ENCODE measurements around the gene ZNF439. TPM values are rescaled to one million over a fixed set of nuclear protein-coding genes. Genes with fewer than 3 reads are reported as not detected.

ZNF439 gene
- total and polyA plus RNA-seq, 8 donors: 0.58 to 17.0 (median 4.5) TPM

Other genes starting within 250 kb of the ZNF439 start
- gene ZNF823, start 109.8 kb upstream of the ZNF439 start, total RNA-seq: 10 to 100 TPM in 1 of 5 donors, 1 to 10 TPM in 4; 1.2 to 19.3 (median 5.8) TPM
- 1 to 10 TPM; 3.1 to 4.6 (median 4.3) TPM for gene ZNF823, start 109.8 kb upstream of the ZNF439 start, polyA plus RNA-seq
- gene ZNF441, start 81.7 kb upstream of the ZNF439 start, total RNA-seq: 10 to 100 TPM in 4 of 5 donors, 1 to 10 TPM in 1; 6.8 to 29.4 (median 22.8) TPM
- gene ZNF441, start 81.7 kb upstream of the ZNF439 start, polyA plus RNA-seq: 1 to 10 TPM; 1.7 to 2.9 (median 2.0) TPM
- 10 to 100 TPM in 1 of 5 donors, 1 to 10 TPM in 2, not detected in 2; 3.1 to 21.4 (median 4.0) TPM for gene ZNF491, start 50.2 kb upstream of the ZNF439 start, total RNA-seq
- gene ZNF491, start 50.2 kb upstream of the ZNF439 start, polyA plus RNA-seq: 1 to 10 TPM in 1 of 3 donors, under 1 TPM in 2; 0.63 to 1.1 (median 0.92) TPM
- 100 to 1,000 TPM in 1 of 5 donors, 10 to 100 TPM in 4; 10.7 to 106 (median 23.9) TPM for gene ZNF440, start 34.5 kb upstream of the ZNF439 start, total RNA-seq
- gene ZNF440, start 34.5 kb upstream of the ZNF439 start, polyA plus RNA-seq: 1 to 10 TPM; 3.7 to 5.7 (median 4.9) TPM
- gene ZNF69, start 39.1 kb downstream of the ZNF439 start, total RNA-seq: 10 to 100 TPM; 18.0 to 51.8 (median 21.7) TPM
- 10 to 100 TPM in 1 of 3 donors, 1 to 10 TPM in 2; 5.1 to 11.7 (median 6.0) TPM for gene ZNF69, start 39.1 kb downstream of the ZNF439 start, polyA plus RNA-seq
- 10 to 100 TPM in 4 of 5 donors, 1 to 10 TPM in 1; 8.8 to 25.3 (median 16.5) TPM for gene ZNF700, start 76.4 kb downstream of the ZNF439 start, total RNA-seq
- gene ZNF700, start 76.4 kb downstream of the ZNF439 start, polyA plus RNA-seq: 10 to 100 TPM in 1 of 3 donors, 1 to 10 TPM in 2; 3.5 to 15.4 (median 5.2) TPM
- gene ZNF763, start 116.3 kb downstream of the ZNF439 start, total RNA-seq: 1 to 10 TPM in 4 of 5 donors, not detected in 1; 2.2 to 5.7 (median 3.3) TPM
- gene ZNF763, start 116.3 kb downstream of the ZNF439 start, polyA plus RNA-seq: 1 to 10 TPM; 1.3 to 5.0 (median 3.4) TPM
- gene ZNF433, start 187.0 kb downstream of the ZNF439 start, total RNA-seq: 10 to 100 TPM in 2 of 5 donors, 1 to 10 TPM in 2, not detected in 1; 1.2 to 19.0 (median 9.2) TPM
- 1 to 10 TPM; 3.2 to 7.7 (median 3.7) TPM for gene ZNF433, start 187.0 kb downstream of the ZNF439 start, polyA plus RNA-seq
- gene ZNF878, start 204.2 kb downstream of the ZNF439 start, total RNA-seq: 1 to 10 TPM in 1 of 5 donors, under 1 TPM in 1, not detected in 3; 0.55 to 4.9 TPM
- under 1 TPM in 2 of 3 donors, not detected in 1; 0.18 to 0.31 TPM for gene ZNF878, start 204.2 kb downstream of the ZNF439 start, polyA plus RNA-seq
- 10 to 100 TPM in 3 of 5 donors, 1 to 10 TPM in 2; 1.2 to 16.1 (median 11.2) TPM for gene ZNF844, start 216.0 kb downstream of the ZNF439 start, total RNA-seq
- 1 to 10 TPM; 2.1 to 2.5 (median 2.3) TPM for gene ZNF844, start 216.0 kb downstream of the ZNF439 start, polyA plus RNA-seq

Measured in stomach (tissue), 8 donors.